KMS-11 (cell line): ENCODE measurements around the gene TRAM1L1.

Experiments used
- H2AFZ ChIP-seq: fragments of 200-600 bp; sonication (generic); 2 replicates; pipeline ENCODE4 v1.6.1; 2016; ENCODE audit warnings: antibody characterized with exemption, mixed run types, low read depth
- H3K27ac ChIP-seq: fragments of 200-600 bp; sonication (generic); 2 replicates; pipeline ENCODE4 v1.6.1; 2016; ENCODE audit warnings: mild to moderate bottlenecking, mixed run types
- H3K27me3 ChIP-seq: fragments of 200-600 bp; sonication (generic); 2 replicates; pipeline ENCODE4 v1.6.1; 2017; ENCODE audit warnings: mild to moderate bottlenecking, low read depth, mixed run types, moderate library complexity; ENCODE audit not compliant: insufficient read depth
- H3K36me3 ChIP-seq: fragments of 200-600 bp; sonication (generic); 2 replicates; pipeline ENCODE4 v1.6.1; 2017; ENCODE audit warnings: mild to moderate bottlenecking, mixed run types; ENCODE audit not compliant: insufficient read depth
- H3K4me1 ChIP-seq: fragments of 200-600 bp; sonication (generic); 2 replicates; pipeline ENCODE4 v1.6.1; 2016; ENCODE audit warnings: mild to moderate bottlenecking, low read depth, mixed run types; ENCODE audit not compliant: poor library complexity, severe bottlenecking
- H3K4me2 ChIP-seq: fragments of 200-600 bp; sonication (generic); 2 replicates; pipeline ENCODE4 v1.7.0; 2016; ENCODE audit warnings: mild to moderate bottlenecking, mixed run types
- H3K4me3 ChIP-seq: fragments of 200-600 bp; sonication (generic); IDR thresholded peaks from 2 replicates; pipeline ENCODE4 v1.6.1; 2017; ENCODE audit warnings: low read depth, low read length, mixed read lengths; ENCODE audit not compliant: insufficient read depth
- H3K79me2 ChIP-seq: fragments of 200-600 bp; sonication (generic); 2 replicates; pipeline ENCODE4 v1.6.1; 2016; ENCODE audit warnings: low read depth, mixed run types; ENCODE audit not compliant: insufficient read depth
- H3K9ac ChIP-seq: fragments of 200-600 bp; sonication (generic); 2 replicates; pipeline ENCODE4 v1.6.1; 2016; ENCODE audit warnings: mild to moderate bottlenecking, mixed run types
- H4K20me1 ChIP-seq: fragments of 200-600 bp; sonication (generic); 2 replicates; pipeline ENCODE4 v1.6.1; 2016; ENCODE audit warnings: mild to moderate bottlenecking, mixed run types; ENCODE audit not compliant: insufficient read depth
- CTCF ChIP-seq: fragments of 200-600 bp; sonication (generic); conservative IDR thresholded peaks from 2 replicates; pipeline ENCODE4 v1.6.1; 2017; ENCODE audit warnings: low read depth, mild to moderate bottlenecking, antibody characterized with exemption, low read length, moderate library complexity, mixed read lengths

The TRAM1L1 gene

GRCh38 chr4:117042962-117043361, 42.4 kb downstream of the TRAM1L1 start:
- Histone ChIP-seq H3K36me3 (no peaks in the 10 kb centered on the region), H3K27me3 (no peaks in the 10 kb centered on the region), H4K20me1 (no peaks in the 10 kb centered on the region), H3K9ac (no peak overlapping the region), H3K27ac (no peak overlapping the region), H3K4me2 (no peak overlapping the region), H3K79me2 (no peaks in the 10 kb centered on the region), H3K4me3 (no peak overlapping the region), H2AFZ (no peak overlapping the region), H3K4me1 (no peaks in the 10 kb centered on the region)
- no peak for TF ChIP-seq CTCF
